GM23338 (cell line): ENCODE data around the gene TRIM43. TPM values are rescaled to one million over a fixed set of nuclear protein-coding genes. Genes with fewer than 3 reads are reported as not detected.
"Not testable (repeated sequence)": the region's sequence is repeated elsewhere in the genome, so short reads cannot be mapped to it uniquely, and the experiment has no call there.

Experiments used
- ATAC-seq: fragments of 200-7000 bp; cut with Tn5 transposase; 3 replicates; pipeline ENCODE4 v1.9.1; 2020
- DNase-seq: peaks from one replicate; pipeline ENCODE4 v3.0.0-alpha.2; 2015; ENCODE audit warnings: low spot score
- H2AFZ ChIP-seq: fragments of 200-600 bp; sonication (generic); 2 replicates; pipeline ENCODE4 v1.8.0; 2016; ENCODE audit warnings: antibody characterized with exemption, mild to moderate bottlenecking, moderate library complexity
- H3F3A ChIP-seq: fragments of 200-600 bp; sonication (generic); replicated peaks from 2 replicates; pipeline ENCODE4 v1.8.0; 2017; ENCODE audit warnings: antibody characterized with exemption, mixed run types, low read depth
- H3K27ac ChIP-seq: fragments of 200-600 bp; sonication (generic); 2 replicates; pipeline ENCODE4 v1.6.1; 2016; ENCODE audit warnings: low read depth
- H3K27me3 ChIP-seq: fragments of 200-600 bp; sonication (generic); 2 replicates; pipeline ENCODE4 v1.8.0; 2016; ENCODE audit warnings: mild to moderate bottlenecking, mixed run types, moderate library complexity; ENCODE audit not compliant: insufficient read depth
- H3K36me3 ChIP-seq: fragments of 200-600 bp; sonication (generic); 2 replicates; pipeline ENCODE4 v1.8.0; 2016; ENCODE audit warnings: mild to moderate bottlenecking; ENCODE audit not compliant: insufficient read depth
- H3K4me1 ChIP-seq: fragments of 200-600 bp; sonication (generic); 2 replicates; pipeline ENCODE4 v1.8.0; 2016; ENCODE audit warnings: mild to moderate bottlenecking, moderate library complexity; ENCODE audit not compliant: insufficient read depth
- H3K4me2 ChIP-seq: fragments of 200-600 bp; sonication (generic); 2 replicates; pipeline ENCODE4 v1.7.1; 2017; ENCODE audit warnings: mixed run types
- H3K4me3 ChIP-seq: fragments of 200-600 bp; sonication (generic); 2 replicates; pipeline ENCODE4 v1.6.1; 2016; ENCODE audit warnings: mixed run types
- H3K79me2 ChIP-seq: fragments of 200-600 bp; sonication (generic); replicated peaks from 2 replicates; pipeline ENCODE4 v1.8.0; 2017; ENCODE audit warnings: mild to moderate bottlenecking; ENCODE audit not compliant: insufficient read depth
- H3K9me2 ChIP-seq: fragments of 200-600 bp; sonication (generic); 2 replicates; pipeline ENCODE4 v1.8.0; 2017; ENCODE audit not compliant: insufficient read depth
- H4K20me1 ChIP-seq: fragments of 200-600 bp; sonication (generic); replicated peaks from 2 replicates; pipeline ENCODE4 v1.8.0; 2017; ENCODE audit warnings: mild to moderate bottlenecking; ENCODE audit not compliant: insufficient read depth
- H3K27ac Mint-ChIP-seq: 2 replicates; pipeline ENCODE4 v1.8.0; 2020; ENCODE audit warnings: inconsistent platforms, mild to moderate bottlenecking, moderate library complexity, mixed read lengths
- H3K27me3 Mint-ChIP-seq: 3 replicates; pipeline ENCODE4 v1.8.0; 2022; ENCODE audit warnings: low read depth, mild to moderate bottlenecking, moderate library complexity, mixed read lengths, inconsistent platforms; ENCODE audit not compliant: insufficient read depth, poor library complexity
- H3K36me3 Mint-ChIP-seq: 3 replicates; pipeline ENCODE4 v1.8.0; 2021; ENCODE audit warnings: low read depth, mild to moderate bottlenecking, inconsistent platforms, moderate library complexity, mixed read lengths
- H3K4me1 Mint-ChIP-seq: 3 replicates; pipeline ENCODE4 v1.8.0; 2020; ENCODE audit warnings: mild to moderate bottlenecking, inconsistent platforms, mixed read lengths
- H3K4me3 Mint-ChIP-seq: 3 replicates; pipeline ENCODE4 v1.8.0; 2021; ENCODE audit warnings: moderate library complexity, mild to moderate bottlenecking, inconsistent platforms, mixed read lengths
- H3K9me3 Mint-ChIP-seq: 3 replicates; pipeline ENCODE4 v1.8.0; 2020; ENCODE audit warnings: moderate library complexity, mild to moderate bottlenecking, inconsistent platforms, mixed read lengths
- polyA plus RNA-seq: library from polyadenylated mRNA; unstranded; fragments of >200 nt; fragmentation: Nextera tagmentation; extraction: Ambion mirVana; gene quantifications from 2 replicates; pipeline ENCODE4 v1.2.1, GENCODE V29; 2016
- small RNA-seq: library from RNA; depleted of rRNA; stranded (forward); fragments of <200 nt; gene quantifications from one replicate; pipeline ENCODE3, GENCODE V24; 2014; ENCODE audit warnings: low replicate concordance
- total RNA-seq: library from RNA; depleted of rRNA; stranded (reverse); fragments of >200 nt; shearing (Covaris generic); gene quantifications from 2 replicates; pipeline ENCODE4 v1.2.3, GENCODE V29; 2014; rRNA removed

The TRIM43 gene
- total and polyA plus RNA-seq, 2 experiments from 2014 or later, result 0.40 to 0.59 TPM

DNA sequence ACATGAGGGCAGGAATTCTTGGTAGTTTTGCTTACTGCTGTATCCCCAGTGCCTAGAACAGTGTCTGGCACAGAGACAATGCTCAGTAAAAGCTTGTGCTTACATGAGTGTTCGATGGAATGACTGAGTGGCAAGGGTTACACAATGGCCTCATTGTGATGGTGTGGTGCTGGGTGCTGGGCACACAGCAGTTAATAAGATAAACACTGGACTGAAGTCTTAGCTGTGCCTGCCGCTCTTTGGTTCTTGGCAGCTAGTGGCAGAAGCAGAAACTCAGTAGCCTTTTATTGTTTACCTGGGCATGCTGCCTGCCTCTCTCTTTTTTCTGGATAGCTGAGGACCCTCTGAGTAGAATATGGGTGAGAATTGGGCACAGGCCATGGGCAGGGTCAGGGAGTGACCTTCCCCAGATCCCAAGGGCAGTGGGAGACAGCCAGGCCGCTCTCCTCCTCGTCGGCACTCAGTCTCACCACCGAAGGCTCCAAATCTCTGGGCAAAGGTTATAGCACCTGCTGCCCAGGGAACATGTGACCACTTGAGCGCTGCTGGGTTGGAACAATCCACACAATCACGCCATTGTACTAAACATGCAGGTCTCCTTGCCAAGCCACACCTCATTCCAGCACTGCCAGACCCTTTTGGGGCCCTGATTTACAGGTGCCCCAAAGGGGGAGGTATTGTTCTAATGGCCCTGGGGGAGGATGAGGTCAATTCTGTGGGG is 54.6 kb downstream of the TRIM43 start:
- H4K20me1 ChIP-seq, H3K36me3 Mint-ChIP-seq, H3K9me3 Mint-ChIP-seq, H3K4me1 Mint-ChIP-seq, H3K4me2 ChIP-seq, H3K36me3 ChIP-seq, H3K27me3 ChIP-seq, H3K9me2 ChIP-seq, H3K4me1 ChIP-seq, H3K4me3 ChIP-seq, H3K27ac Mint-ChIP-seq, H3K4me3 Mint-ChIP-seq, H2AFZ ChIP-seq, DNase-seq, H3K27me3 Mint-ChIP-seq, ATAC-seq, H3K79me2 ChIP-seq, H3F3A ChIP-seq, H3K27ac ChIP-seq: not testable (repeated sequence)

DNA sequence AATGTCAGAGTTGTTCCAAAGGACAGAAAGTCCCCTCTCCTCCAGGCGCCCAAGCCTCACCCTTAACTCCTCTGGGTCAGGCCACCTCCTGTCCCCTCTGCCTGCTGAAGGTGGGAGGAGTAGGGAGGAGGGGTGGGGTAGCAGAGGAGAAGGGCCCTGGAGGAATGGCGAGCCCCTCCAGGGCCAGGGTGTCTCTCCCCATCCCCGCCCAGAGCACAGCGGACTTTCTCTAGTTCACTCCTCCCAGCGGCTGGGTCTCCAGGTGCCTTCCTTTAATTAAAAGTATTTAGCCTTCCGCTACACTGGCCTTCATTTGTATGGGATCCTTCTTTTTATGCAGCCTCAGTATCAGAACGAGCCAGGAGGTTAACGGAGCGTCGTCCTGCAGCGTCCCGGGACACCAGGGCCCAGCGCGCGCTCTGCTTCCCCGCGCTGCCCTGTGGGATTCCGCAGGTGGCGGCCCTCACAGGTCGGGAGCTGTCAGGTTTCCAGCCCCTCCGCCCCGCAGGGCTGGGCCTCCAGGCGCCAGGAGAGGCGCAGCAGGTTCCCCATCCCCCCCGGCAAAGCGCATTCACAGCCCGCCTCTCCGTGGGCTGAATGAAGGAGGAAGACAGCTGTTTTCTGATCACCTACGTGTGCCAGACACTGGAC is 57.2 kb downstream of the TRIM43 start:
- not testable (repeated sequence) for H3K79me2 ChIP-seq, H3K4me3 Mint-ChIP-seq, H3K36me3 Mint-ChIP-seq, H3K27ac Mint-ChIP-seq, H3K4me1 ChIP-seq, H4K20me1 ChIP-seq, H3K36me3 ChIP-seq, H3K27me3 Mint-ChIP-seq, H3K4me1 Mint-ChIP-seq, H3K27ac ChIP-seq, H2AFZ ChIP-seq, H3K9me3 Mint-ChIP-seq, H3K9me2 ChIP-seq, H3K27me3 ChIP-seq, DNase-seq, H3F3A ChIP-seq
- Histone ChIP-seq H3K4me3 (0 out of 2 replicates have a peak overlapping the region, but pooled peaks have one; percentile 34), H3K4me2 (0 out of 2 replicates have a peak overlapping the region, but pooled peaks have one; percentile 57)
- ATAC-seq, result peak; percentile 96

Small RNA genes within 50 kb of the gene (small RNA-seq; reads per million reads assigned to genes)
- gene AC009237.4, result not detected
- gene AC009237.7, result not detected

Other genes with a start within 250 kb of the TRIM43 start
- 48.1 and 51.0 TPM in 2 replicates for gene FAHD2A, start 189.3 kb upstream of the TRIM43 start, total RNA-seq
- 26.8 and 27.6 TPM in 2 replicates for gene FAHD2A, start 189.3 kb upstream of the TRIM43 start, polyA plus RNA-seq
- gene TRIM43B, start 107.2 kb upstream of the TRIM43 start, total RNA-seq, result 0.66 TPM in 1 of 2 replicates, not detected in the other
- 0.12 and 0.44 TPM in 2 replicates for gene TRIM43B, start 107.2 kb upstream of the TRIM43 start, polyA plus RNA-seq